ENCODE data around the gene LIMS3. TPM values are rescaled to one million over a fixed set of nuclear protein-coding genes. Genes with fewer than 3 reads are reported as not detected.
"Not testable (repeated sequence)": the region's sequence is repeated elsewhere in the genome, so short reads cannot be mapped to it uniquely, and the experiment has no call there.

The LIMS3 gene
- total RNA-seq, 1 donor from 2014 or later = 10.0 TPM

GRCh38 chr2:109897769-109898461, 573 bp upstream of the LIMS3 start:
- not testable (repeated sequence) for H3K4me1 Mint-ChIP-seq (ENCODE audit: unreplicated experiment); H3K4me3 Mint-ChIP-seq (ENCODE audit: unreplicated experiment); H3K36me3 Mint-ChIP-seq (ENCODE audit: low read depth, unreplicated experiment); DNase-seq (ENCODE audit: low spot score); H3K27me3 Mint-ChIP-seq (ENCODE audit: unreplicated experiment); H3K9me3 Mint-ChIP-seq (ENCODE audit: unreplicated experiment); H3K27ac Mint-ChIP-seq (ENCODE audit: unreplicated experiment)

DNA sequence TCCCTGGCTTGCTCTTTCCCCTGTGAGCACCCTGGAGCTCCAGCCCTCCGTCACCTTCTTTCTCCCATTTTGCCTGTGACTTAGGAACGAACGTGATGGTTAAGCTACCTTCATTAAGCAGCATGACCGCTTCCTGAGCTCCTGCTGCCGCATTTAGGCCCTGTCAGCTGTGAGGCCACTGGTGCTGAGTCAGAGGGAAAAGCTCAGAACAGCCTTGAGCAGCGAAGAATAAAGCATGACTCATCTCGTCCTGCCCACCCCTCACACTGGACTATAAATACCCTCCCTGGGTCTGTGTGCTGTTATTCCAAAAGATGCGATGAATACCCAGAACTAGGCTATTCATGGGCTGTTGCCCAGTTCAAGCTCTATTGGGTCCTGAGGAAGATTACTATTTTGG, 7.3 kb downstream of the LIMS3 start:
- H3K4me3 Mint-ChIP-seq (ENCODE audit: unreplicated experiment); H3K36me3 Mint-ChIP-seq (ENCODE audit: low read depth, unreplicated experiment); H3K27ac Mint-ChIP-seq (ENCODE audit: unreplicated experiment); H3K4me1 Mint-ChIP-seq (ENCODE audit: unreplicated experiment); DNase-seq (ENCODE audit: low spot score); H3K9me3 Mint-ChIP-seq (ENCODE audit: unreplicated experiment); H3K27me3 Mint-ChIP-seq (ENCODE audit: unreplicated experiment): not testable (repeated sequence)

- H3K36me3 Mint-ChIP-seq (ENCODE audit: low read depth, unreplicated experiment); DNase-seq (ENCODE audit: low spot score); H3K27ac Mint-ChIP-seq (ENCODE audit: unreplicated experiment); H3K9me3 Mint-ChIP-seq (ENCODE audit: unreplicated experiment); H3K27me3 Mint-ChIP-seq (ENCODE audit: unreplicated experiment); H3K4me3 Mint-ChIP-seq (ENCODE audit: unreplicated experiment); H3K4me1 Mint-ChIP-seq (ENCODE audit: unreplicated experiment): not testable (repeated sequence)
Observed at GRCh38 chr2:109908626-109909025, 10.1 kb downstream of the LIMS3 start.

DNA sequence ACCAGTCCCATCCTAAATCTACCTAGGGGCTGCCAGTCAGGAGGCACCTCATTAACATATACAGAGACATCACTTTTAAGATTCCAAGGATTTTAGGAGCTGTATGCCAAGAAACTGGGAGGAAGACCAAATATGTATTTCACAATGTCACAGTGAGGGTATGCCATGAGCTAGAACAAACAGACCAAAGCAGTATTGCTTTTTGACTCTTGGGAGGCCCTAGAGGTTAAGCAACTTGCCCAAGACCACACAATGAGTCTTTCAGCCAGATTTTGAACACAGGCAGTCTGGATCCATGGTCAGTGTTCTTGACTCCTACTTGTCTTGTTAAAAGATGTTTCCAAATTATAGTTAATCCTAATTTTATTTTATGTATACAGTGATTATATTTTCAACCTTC, 12.3 kb downstream of the LIMS3 start:
- H3K36me3 Mint-ChIP-seq (ENCODE audit: low read depth, unreplicated experiment); H3K4me3 Mint-ChIP-seq (ENCODE audit: unreplicated experiment): not testable (repeated sequence)

DNA sequence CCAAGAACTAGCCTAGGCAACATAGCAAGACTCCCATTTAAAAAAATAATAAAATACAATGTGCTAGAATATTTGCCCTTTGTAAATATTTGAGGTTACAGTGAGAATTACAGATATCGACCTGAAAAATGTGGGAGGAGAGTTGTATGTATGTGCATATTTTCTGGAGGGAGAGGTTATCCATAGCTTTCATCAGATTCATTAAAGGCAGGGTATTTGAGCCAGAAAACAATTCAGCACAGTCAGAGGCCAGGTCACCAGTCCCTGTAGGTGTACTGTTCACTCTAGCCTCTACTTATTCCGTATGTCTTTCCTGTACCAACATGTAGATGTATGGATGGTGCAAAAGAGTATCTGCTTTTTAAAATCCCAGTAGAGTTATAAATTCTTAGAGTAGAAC, 15.4 kb downstream of the LIMS3 start:
- DNase-seq (ENCODE audit: low spot score); H3K9me3 Mint-ChIP-seq (ENCODE audit: unreplicated experiment); H3K4me1 Mint-ChIP-seq (ENCODE audit: unreplicated experiment); H3K4me3 Mint-ChIP-seq (ENCODE audit: unreplicated experiment); H3K36me3 Mint-ChIP-seq (ENCODE audit: low read depth, unreplicated experiment); H3K27me3 Mint-ChIP-seq (ENCODE audit: unreplicated experiment); H3K27ac Mint-ChIP-seq (ENCODE audit: unreplicated experiment): not testable (repeated sequence)

More for the DNA sequence above, 12.3 kb downstream of the LIMS3 start:
- H3K4me1 Mint-ChIP-seq (ENCODE audit: unreplicated experiment); H3K9me3 Mint-ChIP-seq (ENCODE audit: unreplicated experiment); DNase-seq (ENCODE audit: low spot score); H3K27ac Mint-ChIP-seq (ENCODE audit: unreplicated experiment); H3K27me3 Mint-ChIP-seq (ENCODE audit: unreplicated experiment): not testable (repeated sequence)

GRCh38 chr2:109914552-109914951, 16.1 kb downstream of the LIMS3 start:
- DNase-seq (ENCODE audit: low spot score); H3K9me3 Mint-ChIP-seq (ENCODE audit: unreplicated experiment); H3K27me3 Mint-ChIP-seq (ENCODE audit: unreplicated experiment); H3K4me3 Mint-ChIP-seq (ENCODE audit: unreplicated experiment); H3K36me3 Mint-ChIP-seq (ENCODE audit: low read depth, unreplicated experiment); H3K27ac Mint-ChIP-seq (ENCODE audit: unreplicated experiment); H3K4me1 Mint-ChIP-seq (ENCODE audit: unreplicated experiment): not testable (repeated sequence)

GRCh38 chr2:109915830-109916229, 17.3 kb downstream of the LIMS3 start:
- not testable (repeated sequence) for H3K9me3 Mint-ChIP-seq (ENCODE audit: unreplicated experiment); H3K4me3 Mint-ChIP-seq (ENCODE audit: unreplicated experiment); H3K36me3 Mint-ChIP-seq (ENCODE audit: low read depth, unreplicated experiment); DNase-seq (ENCODE audit: low spot score); H3K4me1 Mint-ChIP-seq (ENCODE audit: unreplicated experiment); H3K27ac Mint-ChIP-seq (ENCODE audit: unreplicated experiment); H3K27me3 Mint-ChIP-seq (ENCODE audit: unreplicated experiment)

DNA sequence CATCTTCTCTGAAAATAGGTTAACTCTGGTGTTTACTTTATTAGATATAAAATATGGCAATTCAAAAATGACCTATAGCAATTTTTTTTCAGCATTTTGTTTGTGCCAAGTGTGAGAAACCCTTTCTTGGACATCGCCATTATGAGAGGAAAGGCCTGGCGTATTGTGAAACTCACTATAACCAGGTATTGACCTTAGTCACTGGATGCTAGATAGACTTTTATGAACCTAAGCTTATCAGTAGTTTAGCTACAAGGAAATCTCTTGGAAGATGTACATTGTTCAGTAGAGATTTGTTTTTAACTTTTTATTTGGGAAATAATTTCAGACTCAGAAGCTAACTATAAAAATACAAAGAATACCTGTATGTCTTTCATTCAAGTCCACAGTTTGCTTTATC, 21.7 kb downstream of the LIMS3 start:
- not testable (repeated sequence) for H3K9me3 Mint-ChIP-seq (ENCODE audit: unreplicated experiment); H3K4me1 Mint-ChIP-seq (ENCODE audit: unreplicated experiment); H3K36me3 Mint-ChIP-seq (ENCODE audit: low read depth, unreplicated experiment); H3K27me3 Mint-ChIP-seq (ENCODE audit: unreplicated experiment); H3K27ac Mint-ChIP-seq (ENCODE audit: unreplicated experiment); H3K4me3 Mint-ChIP-seq (ENCODE audit: unreplicated experiment); DNase-seq (ENCODE audit: low spot score)

GRCh38 chr2:109921543-109922384, 23.3 kb downstream of the LIMS3 start:
- H3K4me1 Mint-ChIP-seq (ENCODE audit: unreplicated experiment); H3K4me3 Mint-ChIP-seq (ENCODE audit: unreplicated experiment); H3K9me3 Mint-ChIP-seq (ENCODE audit: unreplicated experiment); DNase-seq (ENCODE audit: low spot score); H3K27me3 Mint-ChIP-seq (ENCODE audit: unreplicated experiment); H3K27ac Mint-ChIP-seq (ENCODE audit: unreplicated experiment); H3K36me3 Mint-ChIP-seq (ENCODE audit: low read depth, unreplicated experiment): not testable (repeated sequence)

GRCh38 chr2:109924481-109924880, 26.0 kb downstream of the LIMS3 start:
- not testable (repeated sequence) for H3K4me3 Mint-ChIP-seq (ENCODE audit: unreplicated experiment); H3K27ac Mint-ChIP-seq (ENCODE audit: unreplicated experiment); H3K9me3 Mint-ChIP-seq (ENCODE audit: unreplicated experiment); H3K4me1 Mint-ChIP-seq (ENCODE audit: unreplicated experiment); H3K27me3 Mint-ChIP-seq (ENCODE audit: unreplicated experiment); DNase-seq (ENCODE audit: low spot score); H3K36me3 Mint-ChIP-seq (ENCODE audit: low read depth, unreplicated experiment)

DNA sequence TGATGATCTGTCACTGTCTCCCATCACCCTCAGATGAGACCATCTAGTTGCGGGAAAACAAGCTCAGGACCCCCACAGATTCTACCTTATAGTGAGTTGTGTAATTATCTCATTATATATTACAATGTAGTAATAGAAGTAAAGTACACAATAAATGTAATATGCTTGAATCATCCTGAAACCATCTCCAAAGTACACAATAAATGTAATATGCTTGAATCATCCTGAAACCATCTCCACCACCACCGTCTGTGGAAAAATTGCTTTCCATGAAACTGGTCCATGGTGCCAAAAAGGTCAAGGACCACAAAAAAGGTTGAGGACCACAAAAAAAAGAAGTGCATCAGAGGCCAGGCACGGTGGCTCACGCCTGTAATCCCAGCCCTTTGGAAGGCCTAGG, 29.3 kb downstream of the LIMS3 start:
- H3K27me3 Mint-ChIP-seq (ENCODE audit: unreplicated experiment); H3K36me3 Mint-ChIP-seq (ENCODE audit: low read depth, unreplicated experiment); H3K9me3 Mint-ChIP-seq (ENCODE audit: unreplicated experiment); H3K27ac Mint-ChIP-seq (ENCODE audit: unreplicated experiment); H3K4me3 Mint-ChIP-seq (ENCODE audit: unreplicated experiment); H3K4me1 Mint-ChIP-seq (ENCODE audit: unreplicated experiment); DNase-seq (ENCODE audit: low spot score): not testable (repeated sequence)

DNA sequence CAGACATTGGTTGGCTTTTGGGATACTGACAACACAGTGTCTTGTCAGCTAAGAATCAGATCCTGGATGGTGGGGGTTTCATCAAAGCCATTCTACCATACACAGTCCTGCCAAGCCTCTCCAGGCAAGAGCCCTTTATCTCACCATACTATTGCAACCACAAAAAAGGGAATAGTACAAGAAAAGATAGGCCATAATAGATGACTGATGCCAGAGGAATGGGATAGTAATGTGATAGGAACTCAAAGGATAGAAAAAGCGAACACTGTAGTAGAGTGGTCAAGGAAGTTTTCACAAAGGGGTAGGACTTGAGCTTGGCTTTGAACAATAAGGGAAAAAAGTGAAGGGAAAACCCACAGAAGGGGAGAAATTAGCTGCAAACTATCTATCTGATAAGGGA, 30.7 kb downstream of the LIMS3 start:
- H3K27me3 Mint-ChIP-seq (ENCODE audit: unreplicated experiment); H3K36me3 Mint-ChIP-seq (ENCODE audit: low read depth, unreplicated experiment); DNase-seq (ENCODE audit: low spot score); H3K27ac Mint-ChIP-seq (ENCODE audit: unreplicated experiment); H3K4me1 Mint-ChIP-seq (ENCODE audit: unreplicated experiment); H3K4me3 Mint-ChIP-seq (ENCODE audit: unreplicated experiment); H3K9me3 Mint-ChIP-seq (ENCODE audit: unreplicated experiment): not testable (repeated sequence)

Data from endothelial cell (in vitro differentiated cells).